DOHH2 (cell line): ENCODE results near the gene ARL5A.

ENCODE experiments used
- CTCF ChIP-seq: fragments of 200-600 bp; sonication (generic); IDR thresholded peaks from one replicate; pipeline ENCODE4 v1.5.1; 2014; ENCODE audit warnings: antibody characterized with exemption, mild to moderate bottlenecking, low read depth, low read length; ENCODE audit not compliant: poor library complexity, severe bottlenecking
- EZH2phosphoT487 ChIP-seq: fragments of 200-600 bp; sonication (generic); IDR thresholded peaks from 2 replicates; pipeline ENCODE4 v1.6.1; 2017; ENCODE audit warnings: borderline replicate concordance, mild to moderate bottlenecking, antibody characterized with exemption, low read length, moderate library complexity, mixed read lengths

DNA sequence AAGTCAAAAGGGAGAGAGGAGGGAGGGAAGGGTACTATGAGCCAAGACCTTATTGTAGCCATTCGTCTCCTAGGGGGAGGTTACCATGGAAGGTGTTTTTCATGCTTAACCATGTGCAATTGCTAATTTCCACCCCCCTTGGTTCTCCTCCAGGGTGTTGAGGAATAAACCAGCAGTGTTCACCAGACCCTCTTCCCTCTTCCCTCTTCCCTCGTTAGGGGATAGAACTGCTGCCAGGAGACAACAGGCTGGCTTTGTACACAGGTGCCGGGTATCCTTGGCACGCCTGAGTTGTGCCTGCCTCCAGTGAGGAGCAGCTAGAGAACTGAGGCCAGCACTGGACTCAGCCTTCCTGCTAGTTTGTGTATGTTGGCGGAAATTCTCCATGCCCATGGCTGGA is 41.1 kb upstream of the ARL5A start:
- TF ChIP-seq CTCF (no peak), EZH2phosphoT487 (no peak)
